Measurements from ENCODE around the gene PPP1R16B.
A peak's percentile ranks its signal among the peaks of the same experiment; 100 is the strongest.

The PPP1R16B gene

GRCh38 chr20:38880952-38881735 lies 75.6 kb downstream of the PPP1R16B start:
- peak in 1 of 2 experiments; percentile 38 for DNase-seq

- DNase-seq = no peak
These were observed 76.4 kb downstream of the PPP1R16B start for GRCh38 chr20:38881806-38882440.

- no peak for DNase-seq
These were observed 77.1 kb downstream of the PPP1R16B start for GRCh38 chr20:38882600-38882999.

GRCh38 chr20:38883081-38883980 lies 77.8 kb downstream of the PPP1R16B start:
- peak; percentile 93 to 99 for DNase-seq

DNA sequence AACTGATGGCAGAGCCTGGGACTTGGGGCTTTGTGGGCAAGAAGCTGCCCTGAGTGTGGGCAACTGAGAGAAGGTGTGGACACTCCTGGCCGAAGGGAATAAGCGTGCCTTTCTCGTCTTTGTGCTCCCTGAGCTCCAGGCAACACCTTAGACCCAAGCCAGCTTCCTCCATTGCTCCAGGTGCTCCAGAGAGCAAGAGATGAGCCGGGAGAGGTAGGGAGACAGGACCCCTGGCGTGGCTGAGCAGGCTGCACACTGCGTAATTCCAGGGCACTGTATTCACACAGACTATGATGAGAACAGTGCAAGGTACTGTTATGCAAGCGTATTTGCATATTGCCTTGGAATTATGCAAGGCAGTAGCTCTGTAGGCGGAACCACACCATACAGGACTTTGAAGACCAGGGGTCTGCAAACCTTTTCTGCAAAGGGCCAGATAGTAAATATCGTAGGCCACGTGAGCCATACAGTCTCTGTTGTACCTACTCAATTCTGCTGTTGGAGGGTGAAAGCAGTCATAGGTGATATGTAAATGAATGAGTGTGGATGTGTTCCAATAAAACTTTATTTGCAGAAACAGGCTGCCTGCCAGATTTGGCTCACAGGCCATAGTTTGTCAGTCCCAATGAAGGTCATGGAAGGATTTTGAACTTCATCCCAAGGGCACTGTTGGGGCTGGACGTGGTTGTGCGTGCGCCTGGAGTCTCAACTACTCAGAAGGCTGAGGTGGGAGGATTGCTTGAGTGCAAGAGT lies 78.7 kb downstream of the PPP1R16B start:
- DNase-seq = peak in 1 of 2 experiments; percentile 17

DNA sequence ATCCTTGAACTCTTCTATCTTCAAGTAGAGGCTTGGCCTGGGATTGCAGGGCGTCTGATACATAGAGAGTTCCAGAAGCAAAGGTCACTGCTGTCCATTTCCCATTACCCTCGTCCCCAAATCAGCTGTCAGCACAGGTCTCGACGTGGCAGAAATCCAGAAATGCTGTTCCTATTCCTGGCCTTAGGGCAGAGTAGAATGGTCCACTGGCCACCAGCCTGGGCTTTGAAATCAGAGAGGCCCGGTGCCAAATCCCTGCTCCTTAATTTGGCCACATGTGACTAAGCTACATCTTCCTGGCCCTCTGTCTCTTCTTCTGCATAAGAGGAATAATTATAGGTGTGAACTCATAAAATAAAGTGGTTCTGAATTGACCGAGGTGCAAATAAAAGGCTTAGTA lies 79.9 kb downstream of the PPP1R16B start:
- peak in 1 of 2 experiments; percentile 25 for DNase-seq

DNA sequence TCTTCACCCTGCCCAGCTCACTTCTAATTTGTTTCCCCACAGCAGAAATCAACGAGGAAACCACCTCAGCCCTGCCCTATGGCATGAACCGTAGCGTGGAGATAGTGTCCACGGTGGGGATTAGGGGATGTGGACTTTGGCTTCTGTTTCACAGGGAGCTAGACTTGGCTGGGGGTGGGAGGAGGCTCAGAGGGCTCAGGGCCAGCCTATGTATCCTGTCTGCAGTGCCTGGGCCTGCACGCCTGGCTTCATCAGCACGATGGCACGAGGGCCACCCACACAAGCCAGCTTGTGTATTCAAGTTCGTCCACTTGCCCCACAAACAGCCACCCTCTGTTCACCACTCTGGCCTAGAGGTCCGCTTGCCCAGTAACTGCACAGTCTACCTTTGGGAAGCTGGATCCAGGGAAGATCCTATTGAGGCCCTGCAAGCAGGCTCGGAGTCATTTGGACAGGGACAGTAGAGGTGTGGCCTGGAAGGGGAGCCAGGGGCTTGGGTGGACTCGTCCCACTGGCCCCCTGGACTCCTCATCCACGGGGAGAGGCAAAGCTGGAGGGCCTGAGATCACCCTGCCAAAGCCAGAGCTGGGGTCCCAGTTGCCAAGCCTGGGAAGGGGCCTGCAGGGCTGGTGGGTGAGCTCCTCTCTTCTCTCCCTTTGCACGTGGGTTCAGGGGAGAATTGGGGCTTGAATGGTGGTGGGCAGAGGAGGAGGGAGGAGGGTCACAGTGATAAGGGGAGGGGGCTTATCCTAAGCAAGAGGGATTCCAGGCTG lies 82.7 kb downstream of the PPP1R16B start:
- peak in 1 of 2 experiments; percentile 22 for DNase-seq

DNA sequence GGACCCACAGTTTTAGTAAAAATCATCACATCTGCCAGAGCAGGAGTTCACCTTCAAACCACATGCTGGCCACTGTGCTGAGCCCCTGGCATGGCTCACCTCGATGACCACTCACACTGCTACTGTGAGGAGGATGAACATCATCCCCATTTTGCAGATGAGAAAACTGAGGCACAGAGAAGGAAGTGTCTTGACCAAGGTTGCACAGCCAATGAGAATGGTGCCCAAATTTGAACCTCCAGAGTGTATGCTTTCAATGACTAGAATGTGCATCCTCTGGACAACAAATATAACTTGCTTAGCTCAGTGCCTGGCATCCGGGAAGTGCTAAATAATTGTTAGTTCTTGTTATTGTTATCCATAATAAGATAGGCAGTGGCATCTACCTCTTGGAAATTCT lies 83.6 kb downstream of the PPP1R16B start:
- DNase-seq = no peak

- DNase-seq = no peak
These were observed 84.4 kb downstream of the PPP1R16B start for GRCh38 chr20:38889792-38890496.

GRCh38 chr20:38890497-38890818 lies 85.0 kb downstream of the PPP1R16B start:
- no peak for DNase-seq

- no peak for DNase-seq
These were observed 86.8 kb downstream of the PPP1R16B start for GRCh38 chr20:38892091-38892981.

GRCh38 chr20:38893056-38893564 lies 87.6 kb downstream of the PPP1R16B start:
- DNase-seq = no peak

- DNase-seq = peak in 1 of 2 experiments; percentile 87
These were observed 88.1 kb downstream of the PPP1R16B start for GRCh38 chr20:38893565-38894090.

- peak; percentile 35 to 87 for DNase-seq
These were observed 88.8 kb downstream of the PPP1R16B start for GRCh38 chr20:38894091-38894847.

- DNase-seq = no peak
These were observed 89.8 kb downstream of the PPP1R16B start for GRCh38 chr20:38895098-38895949.

DNA sequence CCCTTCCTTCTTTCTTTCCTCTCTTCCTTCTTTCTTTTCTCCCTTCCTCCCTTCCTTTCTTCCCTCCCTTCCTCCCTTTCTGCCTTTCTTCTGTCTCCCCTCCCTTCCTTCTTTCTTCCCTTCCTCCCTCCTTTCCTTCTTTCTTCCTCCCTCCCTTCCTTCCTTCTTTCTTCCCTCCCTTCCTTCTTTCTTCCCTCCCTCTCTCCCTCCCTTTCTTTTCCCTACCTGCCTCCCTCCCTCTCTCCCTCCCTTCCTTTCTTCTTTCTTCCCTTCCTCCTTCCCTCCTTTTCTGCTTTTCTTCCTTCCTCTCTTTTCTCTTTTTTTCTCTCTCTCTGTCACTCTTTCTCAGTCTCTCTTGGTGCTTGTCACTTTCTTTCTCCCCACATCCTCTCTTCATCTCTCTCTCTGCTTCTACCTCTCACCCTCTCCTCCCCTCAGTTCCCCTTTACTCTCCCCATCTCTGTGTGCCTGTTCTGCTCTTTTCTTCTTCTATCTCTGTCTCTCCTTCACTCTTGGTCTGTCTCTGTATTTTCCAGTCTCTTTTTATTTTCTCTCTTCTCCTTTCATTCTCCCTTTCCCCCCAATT lies 90.6 kb downstream of the PPP1R16B start:
- no peak for DNase-seq

DNA sequence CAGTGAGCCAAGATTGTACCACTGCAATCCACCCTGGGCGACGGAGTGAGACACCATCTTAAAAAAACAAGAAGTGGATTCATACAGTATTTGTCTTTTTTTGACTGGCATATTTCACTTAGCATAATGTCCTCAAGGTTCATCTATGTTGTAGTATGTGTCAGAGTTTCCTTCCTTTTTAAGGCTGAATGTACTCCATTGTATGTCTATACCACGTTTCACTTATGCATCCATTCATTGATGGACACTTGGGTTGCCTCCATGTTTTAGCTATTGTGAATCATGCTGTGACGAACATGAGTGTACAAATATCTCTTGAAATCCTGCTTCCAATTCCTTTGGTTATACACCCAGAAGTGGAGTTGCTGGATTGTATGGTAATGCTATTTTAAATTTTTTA lies 91.8 kb downstream of the PPP1R16B start:
- DNase-seq = no peak

Data from NCI-H446 (cell line).